GM10248 (cell line): ENCODE measurements around the gene FCF1.

Source experiments
- CTCF ChIA-PET: fragments of 300-600 bp; sonication (Branson Sonifier 250); formaldehyde crosslinking; extraction: SDS; loops from one replicate; lab custom pipeline; 2021; ENCODE audit warnings: antibody characterized with exemption; lab: Yijun Ruan, JAX
- POLR2A ChIA-PET: fragments of 350-650 bp; sonication (Branson Sonifier 250); formaldehyde crosslinking; extraction: SDS; loops from one replicate; lab custom pipeline; 2020; ENCODE audit warnings: antibody characterized with exemption; lab: Yijun Ruan, JAX
- DNase-seq: peaks from one replicate; pipeline ENCODE4 v3.0.0; 2012; ENCODE audit errors: extremely low spot score
- CTCF ChIP-seq: IDR thresholded peaks from 2 replicates; pipeline ENCODE4 v1.5.1; 2012; ENCODE audit warnings: mild to moderate bottlenecking, low read depth; ENCODE audit errors: extremely low read depth, missing control alignments, control extremely low read depth

The FCF1 gene

DNA sequence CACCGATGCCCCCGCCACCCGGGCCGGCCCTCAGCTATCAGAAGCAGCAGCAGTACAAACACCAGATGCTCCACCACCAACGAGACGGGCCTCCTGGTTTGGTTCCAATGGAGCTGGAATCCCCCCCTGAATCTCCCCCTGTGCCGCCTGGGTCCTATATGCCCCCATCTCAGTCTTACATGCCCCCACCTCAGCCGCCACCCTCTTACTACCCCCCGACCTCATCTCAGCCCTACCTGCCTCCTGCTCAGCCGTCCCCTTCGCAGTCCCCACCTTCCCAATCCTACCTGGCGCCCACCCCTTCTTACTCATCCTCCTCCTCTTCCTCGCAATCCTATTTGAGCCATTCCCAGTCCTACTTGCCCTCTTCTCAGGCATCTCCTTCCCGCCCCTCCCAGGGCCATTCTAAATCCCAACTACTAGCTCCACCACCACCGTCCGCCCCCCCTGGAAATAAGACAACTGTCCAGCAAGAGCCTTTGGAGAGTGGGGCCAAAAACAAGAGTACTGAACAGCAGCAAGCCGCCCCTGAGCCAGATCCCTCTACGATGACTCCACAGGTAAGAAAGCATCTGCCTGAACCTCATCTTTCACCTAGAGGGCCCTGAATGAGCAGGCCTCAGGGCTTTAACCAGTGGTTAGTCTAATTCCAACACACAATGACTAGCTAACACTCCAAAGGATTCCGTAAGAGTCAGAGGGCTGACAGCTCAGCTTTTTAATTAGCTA is 51.0 kb downstream of the FCF1 start:
- POLR2A ChIA-PET, result no interaction called here
- TF ChIP-seq CTCF, result no peak
- peak; percentile 34 for DNase-seq
- CTCF ChIA-PET, result interaction anchor here (0.8 to 2.9 kb wide), 15 partner anchors 8 to 618 kb away, joined by 3 to 16 read pairs (median 5); no protein-coding TSS in a partner anchor

DNA sequence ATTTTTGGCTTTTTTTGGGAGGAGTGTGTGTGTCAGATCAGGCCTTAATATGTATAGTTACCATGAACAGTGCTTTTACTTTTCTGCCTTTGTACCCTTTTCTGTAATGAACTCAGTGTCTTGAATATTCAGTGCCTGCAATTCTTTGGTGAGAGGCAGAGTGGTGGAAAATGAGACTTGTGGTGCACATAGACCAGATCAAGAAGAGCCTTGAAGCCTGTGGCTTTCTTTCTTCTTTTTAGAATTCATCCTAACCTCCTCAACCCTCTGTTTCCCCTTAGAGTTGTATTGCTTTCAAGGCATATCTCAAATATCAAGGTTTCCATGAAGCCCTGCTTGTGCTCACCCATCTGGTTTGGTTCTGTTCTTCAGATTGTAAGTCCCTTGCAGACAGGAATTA is 52.8 kb downstream of the FCF1 start:
- CTCF ChIA-PET, result no interaction called here
- no peak for DNase-seq
- POLR2A ChIA-PET, result no interaction called here
- TF ChIP-seq CTCF, result no peak

- ChIA-PET POLR2A (no interaction called here), CTCF (interaction anchor here (1.1 to 4.0 kb wide), 4 partner anchors 9 to 14 kb away, joined by 4 to 14 read pairs (median 8); partner anchors contain the start of gene YLPM1)
- no peak for TF ChIP-seq CTCF
- DNase-seq, result no peak
Observed at GRCh38 chr14:74771399-74771798, 58.5 kb downstream of the FCF1 start.

- POLR2A ChIA-PET, result no interaction called here
- no peak for TF ChIP-seq CTCF
- CTCF ChIA-PET, result interaction anchor here (1.0 to 2.1 kb wide), 8 partner anchors 8 to 76 kb away, joined by 3 to 7 read pairs (median 4); partner anchors contain the start of gene YLPM1
- no peak for DNase-seq
Observed at GRCh38 chr14:74784634-74785033, 71.7 kb downstream of the FCF1 start.

DNA sequence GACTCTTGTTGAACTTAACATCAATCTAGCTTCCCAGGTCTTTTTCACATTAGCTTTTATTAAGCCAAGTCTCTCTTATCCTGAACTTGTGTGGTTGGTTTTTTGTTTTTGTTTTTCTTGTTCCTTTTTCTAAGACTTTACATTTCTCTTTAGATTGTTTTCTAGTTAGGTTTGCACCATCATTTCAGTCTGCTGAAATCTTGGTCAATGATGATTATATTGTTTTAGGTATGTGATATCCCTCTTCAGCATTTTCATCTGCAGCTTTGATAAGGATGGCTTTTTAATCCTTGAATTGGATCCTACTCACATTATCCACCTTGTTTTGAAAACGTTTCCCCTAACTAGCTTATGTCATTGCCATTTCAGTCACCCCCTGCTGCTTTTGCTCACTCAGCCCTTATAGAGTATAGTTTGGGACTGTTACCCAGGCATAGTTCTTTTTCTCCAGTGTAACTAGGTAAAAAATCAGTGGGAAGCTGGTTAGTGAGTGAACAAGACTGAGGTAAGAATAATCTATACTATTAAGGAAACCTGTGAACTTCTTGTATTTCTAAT is 72.2 kb downstream of the FCF1 start:
- ChIA-PET POLR2A (no interaction called here), CTCF (interaction anchor here (0.8 to 2.1 kb wide), 10 partner anchors 8 to 76 kb away, joined by 3 to 7 read pairs (median 4); partner anchors contain the start of gene YLPM1)
- no peak for DNase-seq
- no peak for TF ChIP-seq CTCF

- DNase-seq, result no peak
- CTCF ChIA-PET, result no interaction called here
- POLR2A ChIA-PET, result no interaction called here
- TF ChIP-seq CTCF, result no peak
Observed at GRCh38 chr14:74786796-74787315, 73.9 kb downstream of the FCF1 start.
